ENCODE results near the gene TMEM237.

DNA sequence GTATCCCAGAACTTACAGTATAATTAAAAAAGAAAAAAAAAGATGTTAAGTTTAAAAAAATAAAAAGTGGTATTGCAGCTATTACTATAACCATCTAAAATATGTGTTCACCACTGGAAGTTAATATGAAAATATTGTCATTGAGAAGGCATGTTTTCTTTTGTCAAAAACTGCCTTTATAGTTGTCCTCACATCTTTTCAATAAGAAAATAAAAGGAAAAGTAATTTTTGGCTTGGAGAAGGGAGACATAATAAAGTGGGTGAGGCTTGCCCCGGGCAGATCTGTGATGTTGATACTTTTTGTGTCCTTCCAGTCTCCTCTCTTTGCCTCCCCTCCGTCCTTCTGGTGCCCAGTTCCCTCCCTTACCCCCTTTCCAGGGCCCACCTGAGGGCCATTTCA, 30.2 kb upstream of the TMEM237 start:
- TF ChIP-seq POLR2A (IDR thresholded peaks at IDR 0.05) = no peak
- no peak for TF ChIP-seq CTCF (IDR thresholded peaks at IDR 0.05)

All from esophagus squamous epithelium (tissue), 4 donors.